Mesenchymal stem cell (in vitro differentiated cells and primary cell): ENCODE measurements around the gene CLHC1.
A peak's percentile ranks its signal among the peaks of the same experiment; 100 is the strongest.

ENCODE experiments used
- DNase-seq: peaks from one replicate; pipeline ENCODE4 v3.0.0-alpha.2; 2013
- H2AFZ ChIP-seq: one replicate; pipeline ENCODE4 v1.6.1; 2013; ENCODE audit warnings: low read depth, mild to moderate bottlenecking, control low read depth, inconsistent platforms, low read length, moderate library complexity
- H2AK5ac ChIP-seq: 2 replicates; pipeline ENCODE4 v1.6.1; 2013; ENCODE audit warnings: low read length, moderate library complexity, mild to moderate bottlenecking, inconsistent platforms; ENCODE audit not compliant: severe bottlenecking
- H2BK120ac ChIP-seq: one replicate; pipeline ENCODE4 v1.6.1; 2013; ENCODE audit warnings: low read depth, mild to moderate bottlenecking, inconsistent platforms, low read length, moderate library complexity
- H2BK12ac ChIP-seq, 2 experiments: one replicate each; pipeline ENCODE4 v1.6.1; 2013; ENCODE audit warnings: inconsistent platforms in 2 of 2, low read length in 2 of 2, mild to moderate bottlenecking in 2 of 2, moderate library complexity in 2 of 2, control low read depth in 1 of 2
- H2BK15ac ChIP-seq: one replicate; pipeline ENCODE4 v1.6.1; 2013; ENCODE audit warnings: mild to moderate bottlenecking, low read depth, inconsistent platforms; ENCODE audit not compliant: poor library complexity, severe bottlenecking
- H2BK5ac ChIP-seq: 2 replicates; pipeline ENCODE4 v1.6.1; 2013; ENCODE audit warnings: low read depth, mild to moderate bottlenecking, low read length, control low read depth, inconsistent platforms; ENCODE audit not compliant: poor library complexity, severe bottlenecking
- H3K14ac ChIP-seq, 2 experiments: one replicate each; pipeline ENCODE4 v1.6.1; 2013; ENCODE audit warnings: inconsistent platforms in 2 of 2, low read length in 2 of 2, control low read depth in 1 of 2, mild to moderate bottlenecking in 1 of 2, moderate library complexity in 1 of 2
- H3K18ac ChIP-seq, 2 experiments: one replicate each; pipeline ENCODE4 v1.6.1; 2013; ENCODE audit warnings: inconsistent platforms in 2 of 2, low read length in 2 of 2, control low read depth in 1 of 2, low read depth in 1 of 2, mild to moderate bottlenecking in 1 of 2
- H3K23ac ChIP-seq, 2 experiments: one replicate each; pipeline ENCODE4 v1.6.1; 2013; ENCODE audit warnings: inconsistent platforms in 2 of 2, low read length in 2 of 2, mild to moderate bottlenecking in 2 of 2, moderate library complexity in 2 of 2, control low read depth in 1 of 2
- H3K27ac ChIP-seq: 2 replicates; pipeline ENCODE4 v1.5.1; 2013; ENCODE audit warnings: mild to moderate bottlenecking, moderate library complexity, low read length, control low read depth, inconsistent platforms; ENCODE audit not compliant: poor library complexity, severe bottlenecking
- H3K27me3 ChIP-seq, 2 experiments: 2 replicates each; pipeline versions ENCODE4 v1.6.1 to v1.7.0; 2013; ENCODE audit warnings: low read length in 2 of 2, mild to moderate bottlenecking in 2 of 2, moderate library complexity in 2 of 2, control low read depth in 1 of 2, inconsistent platforms in 1 of 2; ENCODE audit not compliant: control insufficient read depth in 1 of 2, insufficient read depth in 1 of 2
- H3K36me3 ChIP-seq, 2 experiments: 2 replicates each; pipeline versions ENCODE4 v1.6.1 to v1.7.0; 2013; ENCODE audit warnings: low read length in 2 of 2, control low read depth in 1 of 2, inconsistent platforms in 1 of 2, low read depth in 1 of 2, mild to moderate bottlenecking in 1 of 2; ENCODE audit not compliant: insufficient read depth in 2 of 2, control insufficient read depth in 1 of 2
- H3K4ac ChIP-seq, 2 experiments: one replicate each; pipeline ENCODE4 v1.6.1; 2013; ENCODE audit warnings: inconsistent platforms in 2 of 2, low read length in 2 of 2, mild to moderate bottlenecking in 2 of 2, moderate library complexity in 2 of 2, control low read depth in 1 of 2, low read depth in 1 of 2
- H3K4me1 ChIP-seq: 2 replicates; pipeline ENCODE4 v1.6.1; 2013; ENCODE audit warnings: low read depth, low read length, control low read depth; ENCODE audit not compliant: control insufficient read depth, insufficient read depth
- H3K4me2 ChIP-seq: 2 replicates; pipeline ENCODE4 v1.6.1; 2013; ENCODE audit warnings: low read length, mild to moderate bottlenecking, inconsistent platforms; ENCODE audit not compliant: poor library complexity, severe bottlenecking
- H3K4me3 ChIP-seq, 2 experiments: 2 replicates each; pipeline versions ENCODE4 v1.5.1 to v1.7.0; 2013; ENCODE audit warnings: low read length in 2 of 2, mild to moderate bottlenecking in 2 of 2, control low read depth in 1 of 2, low read depth in 1 of 2; ENCODE audit not compliant: insufficient read depth in 1 of 2
- H3K79me1 ChIP-seq: replicated peaks from 2 replicates; pipeline ENCODE4 v1.6.1; 2013; ENCODE audit warnings: mild to moderate bottlenecking, control low read depth, low read length, inconsistent platforms; ENCODE audit not compliant: poor library complexity, severe bottlenecking
- H3K9ac ChIP-seq: 2 replicates; pipeline ENCODE4 v1.7.0; 2013; ENCODE audit warnings: mild to moderate bottlenecking, low read length, moderate library complexity
- H3K9me3 ChIP-seq: 2 replicates; pipeline ENCODE4 v1.7.0; 2013; ENCODE audit warnings: mild to moderate bottlenecking, low read length; ENCODE audit not compliant: control insufficient read depth
- H4K8ac ChIP-seq: one replicate; pipeline ENCODE4 v1.6.1; 2013; ENCODE audit warnings: inconsistent platforms, mild to moderate bottlenecking, low read length, moderate library complexity
- H4K91ac ChIP-seq: one replicate; pipeline ENCODE4 v1.6.1; 2013; ENCODE audit warnings: mild to moderate bottlenecking, low read length, inconsistent platforms
- WGBS: methylation state at CpG from one replicate; pipeline ENCODE4 v1.1.7; 2013; ENCODE audit warnings: mixed read lengths; 5-methylcytosine and 5-hydroxymethylcytosine counted together

The CLHC1 gene

GRCh38 chr2:55223958-55224760, 7.9 kb downstream of the CLHC1 start:
- Histone ChIP-seq H2BK12ac (peak overlapping the region in 1 of 2 experiments; percentile 83), H3K14ac (no peak overlapping the region), H3K4me2 (no peak overlapping the region), H3K79me1 (peaks cover 23% of the 10 kb centered on the region), H3K18ac (peak overlapping the region in 1 of 2 experiments; percentile 46), H2BK5ac (no peak overlapping the region), H4K8ac (no peak overlapping the region), H2BK120ac (no peak overlapping the region), H3K27ac (no peak overlapping the region), H3K27me3 (no peaks in the 10 kb centered on the region), H3K23ac (peak overlapping the region in 1 of 2 experiments; percentile 50), H3K36me3 (peaks cover 8 to 22% of the 10 kb centered on the region in 2 experiments), H2AFZ (no peak overlapping the region), H3K9ac (no peak overlapping the region), H3K9me3 (no peaks in the 10 kb centered on the region), H2AK5ac (no peak overlapping the region), H4K91ac (peak overlapping the region; percentile 4), H2BK15ac (no peak overlapping the region), H3K4me1 (peaks cover 3% of the 10 kb centered on the region), H3K4ac (peak overlapping the region in 1 of 2 experiments; percentile 60), H3K4me3 (peak overlapping the region in 1 of 2 experiments; percentile 80)
- WGBS = 95% methylated on average over 25 of the region's 25 CpGs
- DNase-seq = no peak

GRCh38 chr2:55213822-55214221, 18.3 kb downstream of the CLHC1 start:
- H3K18ac ChIP-seq = no peak overlapping the region
- H4K91ac ChIP-seq = no peak overlapping the region
- H2AK5ac ChIP-seq = no peak overlapping the region
- peaks cover 0 to 4% of the 10 kb centered on the region in 2 experiments for H3K36me3 ChIP-seq
- no peak overlapping the region for H4K8ac ChIP-seq
- H3K27me3 ChIP-seq = no peaks in the 10 kb centered on the region
- H3K4me2 ChIP-seq = no peak overlapping the region
- no peak overlapping the region for H2BK5ac ChIP-seq
- no peaks in the 10 kb centered on the region for H3K9me3 ChIP-seq
- H3K4me3 ChIP-seq = no peak overlapping the region
- DNase-seq = no peak
- H3K79me1 ChIP-seq = peaks cover 3% of the 10 kb centered on the region
- H3K9ac ChIP-seq = no peak overlapping the region
- no peak overlapping the region for H3K23ac ChIP-seq
- H3K27ac ChIP-seq = no peak overlapping the region
- H2BK120ac ChIP-seq = no peak overlapping the region
- H2AFZ ChIP-seq = no peak overlapping the region
- H2BK15ac ChIP-seq = no peak overlapping the region
- no peak overlapping the region for H3K4ac ChIP-seq
- no peak overlapping the region for H3K14ac ChIP-seq
- no peak overlapping the region for H2BK12ac ChIP-seq
- no peaks in the 10 kb centered on the region for H3K4me1 ChIP-seq

- Histone ChIP-seq H3K9ac (no peak overlapping the region), H2AK5ac (no peak overlapping the region), H2BK5ac (no peak overlapping the region), H3K27ac (no peak overlapping the region), H2BK120ac (no peak overlapping the region), H3K23ac (no peak overlapping the region), H4K91ac (no peak overlapping the region), H2AFZ (no peak overlapping the region), H3K9me3 (peaks cover 8% of the 10 kb centered on the region), H3K4me1 (no peaks in the 10 kb centered on the region), H3K4ac (no peak overlapping the region), H2BK12ac (no peak overlapping the region), H3K18ac (no peak overlapping the region), H3K4me2 (no peak overlapping the region), H3K14ac (no peak overlapping the region), H4K8ac (no peak overlapping the region), H2BK15ac (no peak overlapping the region), H3K27me3 (no peaks in the 10 kb centered on the region), H3K79me1 (peaks cover 3% of the 10 kb centered on the region), H3K4me3 (no peak overlapping the region), H3K36me3 (peaks cover 7 to 34% of the 10 kb centered on the region in 2 experiments)
- WGBS = 100% methylated on average over 1 of the region's 2 CpGs
- DNase-seq = no peak
Observed at GRCh38 chr2:55204950-55205349, 27.1 kb downstream of the CLHC1 start.

GRCh38 chr2:55204536-55204935, 27.6 kb downstream of the CLHC1 start:
- H2BK12ac ChIP-seq = no peak overlapping the region
- no peaks in the 10 kb centered on the region for H3K27me3 ChIP-seq
- no peak overlapping the region for H4K91ac ChIP-seq
- no peak overlapping the region for H2AFZ ChIP-seq
- peaks cover 10% of the 10 kb centered on the region for H3K9me3 ChIP-seq
- no peak for DNase-seq
- no peak overlapping the region for H3K27ac ChIP-seq
- no peak overlapping the region for H3K18ac ChIP-seq
- peaks cover 5% of the 10 kb centered on the region for H3K79me1 ChIP-seq
- H2BK5ac ChIP-seq = no peak overlapping the region
- no peak overlapping the region for H2BK15ac ChIP-seq
- H3K4me3 ChIP-seq = no peak overlapping the region
- H3K23ac ChIP-seq = no peak overlapping the region
- H2BK120ac ChIP-seq = no peak overlapping the region
- no peak overlapping the region for H3K4ac ChIP-seq
- H3K9ac ChIP-seq = no peak overlapping the region
- H3K4me2 ChIP-seq = no peak overlapping the region
- no peak overlapping the region for H4K8ac ChIP-seq
- WGBS = 100% methylated on average over 1 of the region's 3 CpGs
- no peaks in the 10 kb centered on the region for H3K4me1 ChIP-seq
- no peak overlapping the region for H3K14ac ChIP-seq
- H3K36me3 ChIP-seq = peaks cover 10 to 38% of the 10 kb centered on the region in 2 experiments
- H2AK5ac ChIP-seq = no peak overlapping the region
